Hepatocyte (in vitro differentiated cells): ENCODE results near the gene TMEM203.

Source experiments
- CTCF ChIP-seq: fragments of 200-600 bp; sonication (generic); IDR thresholded peaks from 2 replicates; pipeline ENCODE4 v1.5.1; 2016; ENCODE audit warnings: antibody characterized with exemption, mild to moderate bottlenecking; ENCODE audit not compliant: poor library complexity
- EZH2 ChIP-seq: fragments of 200-600 bp; sonication (generic); IDR thresholded peaks from 2 replicates; pipeline ENCODE4 v1.6.1; 2016; ENCODE audit warnings: antibody characterized with exemption, mild to moderate bottlenecking, borderline replicate concordance

GRCh38 chr9:137247916-137248175 lies 42.4 kb upstream of the TMEM203 start:
- TF ChIP-seq CTCF (no peak), EZH2 (no peak)
